ENCODE measurements around the gene RPN2.

DNA sequence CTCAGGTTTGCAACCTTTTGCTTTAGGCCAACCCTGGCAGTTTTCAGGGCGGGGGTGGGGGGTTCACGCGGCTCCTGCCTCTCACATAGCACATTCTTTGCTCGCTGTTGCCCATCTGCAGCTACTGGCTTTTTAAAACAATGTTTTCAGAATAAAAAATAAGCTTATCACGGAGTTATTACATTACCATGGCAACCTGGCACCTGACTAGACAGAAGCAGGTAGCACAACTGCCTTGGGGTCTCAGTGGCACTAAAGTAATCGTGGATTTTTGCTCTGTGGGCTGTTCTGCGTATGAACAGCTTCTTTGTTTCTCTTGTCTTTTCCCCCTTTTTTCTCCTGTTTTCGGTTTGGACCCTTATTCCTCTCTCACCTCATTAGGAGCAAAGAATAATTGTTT lies 101.3 kb downstream of the RPN2 start:
- TF ChIP-seq, protein P1, sequence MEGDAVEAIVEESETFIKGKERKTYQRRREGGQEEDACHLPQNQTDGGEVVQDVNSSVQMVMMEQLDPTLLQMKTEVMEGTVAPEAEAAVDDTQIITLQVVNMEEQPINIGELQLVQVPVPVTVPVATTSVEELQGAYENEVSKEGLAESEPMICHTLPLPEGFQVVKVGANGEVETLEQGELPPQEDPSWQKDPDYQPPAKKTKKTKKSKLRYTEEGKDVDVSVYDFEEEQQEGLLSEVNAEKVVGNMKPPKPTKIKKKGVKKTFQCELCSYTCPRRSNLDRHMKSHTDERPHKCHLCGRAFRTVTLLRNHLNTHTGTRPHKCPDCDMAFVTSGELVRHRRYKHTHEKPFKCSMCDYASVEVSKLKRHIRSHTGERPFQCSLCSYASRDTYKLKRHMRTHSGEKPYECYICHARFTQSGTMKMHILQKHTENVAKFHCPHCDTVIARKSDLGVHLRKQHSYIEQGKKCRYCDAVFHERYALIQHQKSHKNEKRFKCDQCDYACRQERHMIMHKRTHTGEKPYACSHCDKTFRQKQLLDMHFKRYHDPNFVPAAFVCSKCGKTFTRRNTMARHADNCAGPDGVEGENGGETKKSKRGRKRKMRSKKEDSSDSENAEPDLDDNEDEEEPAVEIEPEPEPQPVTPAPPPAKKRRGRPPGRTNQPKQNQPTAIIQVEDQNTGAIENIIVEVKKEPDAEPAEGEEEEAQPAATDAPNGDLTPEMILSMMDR (IDR thresholded peaks at IDR 0.05; ENCODE audit: poor library complexity, severe bottlenecking), result no peak
- TF ChIP-seq EZH2 (IDR thresholded peaks at IDR 0.05; ENCODE audit: borderline replicate concordance, insufficient read depth, low read length, poor library complexity, severe bottlenecking), result no peak

All from neural cell (in vitro differentiated cells).